ENCODE measurements around the gene DIAPH2. TPM values are rescaled to one million over a fixed set of nuclear protein-coding genes. Genes with fewer than 3 reads are reported as not detected.

Gene DIAPH2
- total and polyA plus RNA-seq, 2 experiments from 2014 or later: 16.2 to 56.6 TPM

DNA sequence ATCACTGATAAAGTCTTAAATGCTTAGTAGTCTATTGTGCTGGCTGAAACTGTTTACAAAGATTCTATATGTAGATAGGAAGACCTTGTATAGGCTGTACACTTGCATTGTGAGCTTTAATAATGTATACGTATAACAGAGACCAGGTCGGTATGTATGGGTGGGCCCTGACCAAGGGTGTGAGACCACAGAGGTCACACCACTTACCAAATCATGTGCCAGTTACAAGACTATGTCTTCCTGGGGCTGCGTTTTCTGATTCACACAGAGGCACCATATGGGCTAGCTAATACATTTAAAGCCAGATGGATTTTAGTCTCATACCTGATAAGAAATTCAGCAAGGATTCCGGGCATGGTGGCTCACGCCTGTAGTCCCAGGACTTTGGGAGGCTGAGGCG is 8.8 kb downstream of the DIAPH2 start:
- Mint-ChIP-seq H3K4me1 (peaks cover 20% of the 10 kb centered on the region), H3K36me3 (ENCODE audit: low read depth) (no peaks in the 10 kb centered on the region), H3K9me3 (no peaks in the 10 kb centered on the region), H3K27me3 (ENCODE audit: insufficient read depth, low read depth, poor library complexity) (no peaks in the 10 kb centered on the region), H3K27ac (no peak overlapping the region), H3K4me3 (no peak overlapping the region)
- H3F3A ChIP-seq (replicated peaks; ENCODE audit: low read depth): no peaks in the 10 kb centered on the region
- H3K4me1 ChIP-seq (ENCODE audit: insufficient read depth): peaks cover 29% of the 10 kb centered on the region
- no peak overlapping the region for H2AFZ ChIP-seq
- no peak overlapping the region for H3K27ac ChIP-seq (ENCODE audit: low read depth)
- no peak for TF ChIP-seq ETS1 (IDR thresholded peaks at IDR 0.05)
- no peak for TF ChIP-seq EZH2phosphoT487 (IDR thresholded peaks at IDR 0.05; ENCODE audit: unreplicated experiment)
- TF ChIP-seq STAT1 (IDR thresholded peaks at IDR 0.05; ENCODE audit: unreplicated experiment): no peak
- no peak for TF ChIP-seq POLR2AphosphoS5 (IDR thresholded peaks at IDR 0.05; ENCODE audit: low read depth)
- TF ChIP-seq ZNF331 (CRISPR knock-in tag; IDR thresholded peaks at IDR 0.05; ENCODE audit: low read depth): no peak
- TF ChIP-seq NANOG (IDR thresholded peaks at IDR 0.05; ENCODE audit: borderline replicate concordance): no peak
- TF ChIP-seq EZH2 (IDR thresholded peaks at IDR 0.05; ENCODE audit: low read depth, unreplicated experiment): no peak
- TF ChIP-seq REST (IDR thresholded peaks at IDR 0.05; ENCODE audit: unreplicated experiment): no peak
- no peak for TF ChIP-seq CREB1 (CRISPR knock-in tag; IDR thresholded peaks at IDR 0.05; ENCODE audit: low read depth)
- no peak for TF ChIP-seq CTCF (conservative IDR thresholded peaks at IDR 0.05; ENCODE audit: low read depth in 2 of 2)
- TF ChIP-seq JUNB (IDR thresholded peaks at IDR 0.05; ENCODE audit: unreplicated experiment): no peak
- TF ChIP-seq, protein P1, sequence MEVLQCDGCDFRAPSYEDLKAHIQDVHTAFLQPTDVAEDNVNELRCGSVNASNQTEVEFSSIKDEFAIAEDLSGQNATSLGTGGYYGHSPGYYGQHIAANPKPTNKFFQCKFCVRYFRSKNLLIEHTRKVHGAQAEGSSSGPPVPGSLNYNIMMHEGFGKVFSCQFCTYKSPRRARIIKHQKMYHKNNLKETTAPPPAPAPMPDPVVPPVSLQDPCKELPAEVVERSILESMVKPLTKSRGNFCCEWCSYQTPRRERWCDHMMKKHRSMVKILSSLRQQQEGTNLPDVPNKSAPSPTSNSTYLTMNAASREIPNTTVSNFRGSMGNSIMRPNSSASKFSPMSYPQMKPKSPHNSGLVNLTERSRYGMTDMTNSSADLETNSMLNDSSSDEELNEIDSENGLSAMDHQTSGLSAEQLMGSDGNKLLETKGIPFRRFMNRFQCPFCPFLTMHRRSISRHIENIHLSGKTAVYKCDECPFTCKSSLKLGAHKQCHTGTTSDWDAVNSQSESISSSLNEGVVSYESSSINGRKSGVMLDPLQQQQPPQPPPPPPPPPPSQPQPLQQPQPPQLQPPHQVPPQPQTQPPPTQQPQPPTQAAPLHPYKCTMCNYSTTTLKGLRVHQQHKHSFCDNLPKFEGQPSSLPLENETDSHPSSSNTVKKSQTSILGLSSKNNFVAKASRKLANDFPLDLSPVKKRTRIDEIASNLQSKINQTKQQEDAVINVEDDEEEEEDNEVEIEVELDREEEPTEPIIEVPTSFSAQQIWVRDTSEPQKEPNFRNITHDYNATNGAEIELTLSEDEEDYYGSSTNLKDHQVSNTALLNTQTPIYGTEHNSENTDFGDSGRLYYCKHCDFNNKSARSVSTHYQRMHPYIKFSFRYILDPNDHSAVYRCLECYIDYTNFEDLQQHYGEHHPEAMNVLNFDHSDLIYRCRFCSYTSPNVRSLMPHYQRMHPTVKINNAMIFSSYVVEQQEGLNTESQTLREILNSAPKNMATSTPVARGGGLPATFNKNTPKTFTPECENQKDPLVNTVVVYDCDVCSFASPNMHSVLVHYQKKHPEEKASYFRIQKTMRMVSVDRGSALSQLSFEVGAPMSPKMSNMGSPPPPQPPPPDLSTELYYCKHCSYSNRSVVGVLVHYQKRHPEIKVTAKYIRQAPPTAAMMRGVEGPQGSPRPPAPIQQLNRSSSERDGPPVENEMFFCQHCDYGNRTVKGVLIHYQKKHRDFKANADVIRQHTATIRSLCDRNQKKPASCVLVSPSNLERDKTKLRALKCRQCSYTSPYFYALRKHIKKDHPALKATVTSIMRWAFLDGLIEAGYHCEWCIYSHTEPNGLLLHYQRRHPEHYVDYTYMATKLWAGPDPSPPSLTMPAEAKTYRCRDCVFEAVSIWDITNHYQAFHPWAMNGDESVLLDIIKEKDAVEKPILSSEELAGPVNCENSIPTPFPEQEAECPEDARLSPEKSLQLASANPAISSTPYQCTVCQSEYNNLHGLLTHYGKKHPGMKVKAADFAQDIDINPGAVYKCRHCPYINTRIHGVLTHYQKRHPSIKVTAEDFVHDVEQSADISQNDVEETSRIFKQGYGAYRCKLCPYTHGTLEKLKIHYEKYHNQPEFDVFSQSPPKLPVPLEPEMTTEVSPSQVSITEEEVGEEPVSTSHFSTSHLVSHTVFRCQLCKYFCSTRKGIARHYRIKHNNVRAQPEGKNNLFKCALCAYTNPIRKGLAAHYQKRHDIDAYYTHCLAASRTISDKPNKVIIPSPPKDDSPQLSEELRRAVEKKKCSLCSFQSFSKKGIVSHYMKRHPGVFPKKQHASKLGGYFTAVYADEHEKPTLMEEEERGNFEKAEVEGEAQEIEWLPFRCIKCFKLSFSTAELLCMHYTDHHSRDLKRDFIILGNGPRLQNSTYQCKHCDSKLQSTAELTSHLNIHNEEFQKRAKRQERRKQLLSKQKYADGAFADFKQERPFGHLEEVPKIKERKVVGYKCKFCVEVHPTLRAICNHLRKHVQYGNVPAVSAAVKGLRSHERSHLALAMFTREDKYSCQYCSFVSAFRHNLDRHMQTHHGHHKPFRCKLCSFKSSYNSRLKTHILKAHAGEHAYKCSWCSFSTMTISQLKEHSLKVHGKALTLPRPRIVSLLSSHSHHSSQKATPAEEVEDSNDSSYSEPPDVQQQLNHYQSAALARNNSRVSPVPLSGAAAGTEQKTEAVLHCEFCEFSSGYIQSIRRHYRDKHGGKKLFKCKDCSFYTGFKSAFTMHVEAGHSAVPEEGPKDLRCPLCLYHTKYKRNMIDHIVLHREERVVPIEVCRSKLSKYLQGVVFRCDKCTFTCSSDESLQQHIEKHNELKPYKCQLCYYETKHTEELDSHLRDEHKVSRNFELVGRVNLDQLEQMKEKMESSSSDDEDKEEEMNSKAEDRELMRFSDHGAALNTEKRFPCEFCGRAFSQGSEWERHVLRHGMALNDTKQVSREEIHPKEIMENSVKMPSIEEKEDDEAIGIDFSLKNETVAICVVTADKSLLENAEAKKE (CRISPR knock-in tag; IDR thresholded peaks at IDR 0.05): no peak
- no peak for TF ChIP-seq ZNF114 (CRISPR knock-in tag; IDR thresholded peaks at IDR 0.05)
- no peaks in the 10 kb centered on the region for H3K9me2 ChIP-seq (ENCODE audit: insufficient read depth)
- no peaks in the 10 kb centered on the region for H3K36me3 ChIP-seq (ENCODE audit: insufficient read depth)
- peaks cover 12% of the 10 kb centered on the region; the same call in 1 of the 2 replicates for H3K79me2 ChIP-seq (replicated peaks; ENCODE audit: insufficient read depth)
- H3K4me2 ChIP-seq: no peak overlapping the region
- ATAC-seq: no peak
- no peaks in the 10 kb centered on the region for H3K27me3 ChIP-seq (ENCODE audit: insufficient read depth)
- H4K20me1 ChIP-seq (replicated peaks; ENCODE audit: insufficient read depth): no peaks in the 10 kb centered on the region
- H3K4me3 ChIP-seq: no peak overlapping the region
- DNase-seq (ENCODE audit: low spot score): no peak

All from GM23338 (cell line).